Fibroblast of lung (primary cell): ENCODE data around the gene TAF9B. TPM values are rescaled to one million over a fixed set of nuclear protein-coding genes. Genes with fewer than 3 reads are reported as not detected.
"Not testable (repeated sequence)": the region's sequence is repeated elsewhere in the genome, so short reads cannot be mapped to it uniquely, and the experiment has no call there.

Source experiments
- DNase-seq, 2 donors: peaks; one replicate each; pipeline versions ENCODE4 v3.0.0 to v3.0.0-alpha.2; 2010; ENCODE audit warnings: low read depth in 2 of 2
- H2AFZ ChIP-seq: 2 replicates; pipeline ENCODE4 v1.5.1; 2012; ENCODE audit warnings: low read length, control low read depth, inconsistent platforms
- H3K27ac ChIP-seq: 2 replicates; pipeline ENCODE4 v1.5.1; 2011; ENCODE audit warnings: low read length, control low read depth; ENCODE audit not compliant: insufficient read depth
- H3K27me3 ChIP-seq: 2 replicates; pipeline ENCODE4 v1.5.1; 2011; ENCODE audit warnings: mild to moderate bottlenecking, low read length; ENCODE audit not compliant: control insufficient read depth, insufficient read depth
- H3K36me3 ChIP-seq: 2 replicates; pipeline ENCODE4 v1.5.1; 2011; ENCODE audit warnings: low read length; ENCODE audit not compliant: control insufficient read depth, insufficient read depth
- H3K4me1 ChIP-seq: 2 replicates; pipeline ENCODE4 v1.5.1; 2011; ENCODE audit warnings: low read length; ENCODE audit not compliant: control insufficient read depth, insufficient read depth; ENCODE audit errors: extremely low read depth
- H3K4me2 ChIP-seq: 2 replicates; pipeline ENCODE4 v1.5.1; 2011; ENCODE audit warnings: low read length, control low read depth; ENCODE audit not compliant: insufficient read depth; ENCODE audit errors: extremely low read depth
- H3K4me3 ChIP-seq, 4 experiments: fragments of 200-600 bp in 1 of 4; sonication (generic) in 1 of 4; replicated peaks in 1 of 4; 2 replicates each; pipeline ENCODE4 v1.5.1; 2011 to 2016; ENCODE audit warnings: low read length in 4 of 4, low read depth in 3 of 4, mild to moderate bottlenecking in 3 of 4, control low read depth in 2 of 4, inconsistent platforms in 1 of 4, mixed read lengths in 1 of 4; ENCODE audit not compliant: insufficient read depth in 1 of 4; ENCODE audit errors: control extremely low read depth in 1 of 4
- H3K79me2 ChIP-seq: 2 replicates; pipeline ENCODE4 v1.5.1; 2012; ENCODE audit warnings: mild to moderate bottlenecking, low read length, inconsistent platforms; ENCODE audit not compliant: control insufficient read depth, insufficient read depth
- H3K9ac ChIP-seq: 2 replicates; pipeline ENCODE4 v1.5.1; 2011; ENCODE audit warnings: mild to moderate bottlenecking, low read length, control low read depth; ENCODE audit not compliant: insufficient read depth
- H3K9me3 ChIP-seq: 2 replicates; pipeline ENCODE4 v1.5.1; 2012; ENCODE audit warnings: low read depth, low read length; ENCODE audit not compliant: control insufficient read depth, insufficient read depth
- H4K20me1 ChIP-seq: 2 replicates; pipeline ENCODE4 v1.5.1; 2011; ENCODE audit warnings: low read length; ENCODE audit not compliant: control insufficient read depth, insufficient read depth; ENCODE audit errors: extremely low read depth
- CTCF ChIP-seq, 2 donors: IDR thresholded peaks in 1 of 2; conservative IDR thresholded peaks in 1 of 2; 1 replicate in 1 of 2; 2 replicates in 1 of 2; pipeline ENCODE4 v1.5.1; 2011 to 2012; ENCODE audit warnings: low read length in 2 of 2, control low read depth in 1 of 2, inconsistent platforms in 1 of 2, low read depth in 1 of 2, mild to moderate bottlenecking in 1 of 2
- EZH2 ChIP-seq: IDR thresholded peaks from 2 replicates; pipeline ENCODE4 v1.5.1; 2012; ENCODE audit warnings: low read length, control low read depth, mild to moderate bottlenecking; ENCODE audit errors: missing control alignments
- polyA plus RNA-seq, 2 donors: library from polyadenylated mRNA; depleted of rRNA in 1 of 2; stranded (reverse) in 1 of 2; unstranded in 1 of 2; fragments of >200 nt; gene quantifications; 2 replicates each; pipeline ENCODE4 v1.2.1, GENCODE V29; 2011 to 2012; ENCODE audit warnings: missing spikeins in 1 of 2
- total RNA-seq: library from RNA; depleted of rRNA; stranded (reverse); fragments of >200 nt; gene quantifications from 2 replicates; pipeline ENCODE4 v1.2.1, GENCODE V29; 2014

The TAF9B gene
- total and polyA plus RNA-seq, 2 donors (not counting 1 experiment from before 2014, with no cell fraction given), result 29.1 to 31.7 TPM

GRCh38 chrX:78168065-78168464 is 28.6 kb upstream of the TAF9B start:
- DNase-seq, result no peak
- no peaks in the 10 kb centered on the region for H3K27me3 ChIP-seq

GRCh38 chrX:78165425-78165824 is 26.0 kb upstream of the TAF9B start:
- no peak for TF ChIP-seq EZH2
- TF ChIP-seq CTCF (conservative IDR thresholded peaks at IDR 0.05 in 1 of 2, IDR thresholded peaks at IDR 0.05 in 1 of 2; ENCODE audit: low read depth in 1 of 2, low read length in 2 of 2), result no peak
- H3K4me3 ChIP-seq, result no peak overlapping the region
- H3K9ac ChIP-seq, result no peak overlapping the region
- no peak overlapping the region for H3K4me2 ChIP-seq
- no peak overlapping the region for H2AFZ ChIP-seq
- H3K36me3 ChIP-seq, result no peaks in the 10 kb centered on the region
- H3K27ac ChIP-seq, result no peak overlapping the region
- no peak for DNase-seq
- no peaks in the 10 kb centered on the region for H3K79me2 ChIP-seq
- no peaks in the 10 kb centered on the region for H4K20me1 ChIP-seq
- no peaks in the 10 kb centered on the region for H3K9me3 ChIP-seq
- no peaks in the 10 kb centered on the region for H3K4me1 ChIP-seq
- H3K27me3 ChIP-seq, result no peaks in the 10 kb centered on the region

More at GRCh38 chrX:78168065-78168464, 28.6 kb upstream of the TAF9B start:
- TF ChIP-seq EZH2 (no peak), CTCF (conservative IDR thresholded peaks at IDR 0.05 in 1 of 2, IDR thresholded peaks at IDR 0.05 in 1 of 2; ENCODE audit: low read depth in 1 of 2, low read length in 2 of 2) (no peak)
- H3K36me3 ChIP-seq, result no peaks in the 10 kb centered on the region
- no peak overlapping the region for H3K27ac ChIP-seq
- H2AFZ ChIP-seq, result no peak overlapping the region
- H3K4me3 ChIP-seq, result no peak overlapping the region
- H3K9ac ChIP-seq, result no peak overlapping the region
- no peaks in the 10 kb centered on the region for H3K9me3 ChIP-seq
- H3K4me1 ChIP-seq, result no peaks in the 10 kb centered on the region
- H4K20me1 ChIP-seq, result no peaks in the 10 kb centered on the region
- no peak overlapping the region for H3K4me2 ChIP-seq
- no peaks in the 10 kb centered on the region for H3K79me2 ChIP-seq

- H3K9ac ChIP-seq, H2AFZ ChIP-seq, H3K27ac ChIP-seq, H3K4me2 ChIP-seq, DNase-seq, H3K27me3 ChIP-seq, H3K9me3 ChIP-seq, H3K36me3 ChIP-seq, H3K4me1 ChIP-seq, H3K79me2 ChIP-seq, H3K4me3 ChIP-seq, H4K20me1 ChIP-seq: not testable (repeated sequence)
Observed at GRCh38 chrX:78163175-78163574, 23.7 kb upstream of the TAF9B start.

GRCh38 chrX:78160711-78161110 is 21.3 kb upstream of the TAF9B start:
- H3K79me2 ChIP-seq, H4K20me1 ChIP-seq, H3K36me3 ChIP-seq, H3K9ac ChIP-seq, H3K27ac ChIP-seq, H3K4me3 ChIP-seq, DNase-seq, H3K9me3 ChIP-seq, H2AFZ ChIP-seq, H3K4me2 ChIP-seq, H3K27me3 ChIP-seq, H3K4me1 ChIP-seq: not testable (repeated sequence)

- H3K79me2 ChIP-seq, H3K27me3 ChIP-seq, H2AFZ ChIP-seq, H3K4me3 ChIP-seq, H3K9ac ChIP-seq, H3K4me2 ChIP-seq, H3K27ac ChIP-seq, H3K4me1 ChIP-seq, DNase-seq, H3K36me3 ChIP-seq, H3K9me3 ChIP-seq, H4K20me1 ChIP-seq: not testable (repeated sequence)
Observed at GRCh38 chrX:78157846-78158245, 18.4 kb upstream of the TAF9B start.

GRCh38 chrX:78157373-78157772 is 17.9 kb upstream of the TAF9B start:
- not testable (repeated sequence) for H3K27ac ChIP-seq, DNase-seq, H3K4me3 ChIP-seq, H3K4me2 ChIP-seq, H3K79me2 ChIP-seq, H3K9me3 ChIP-seq, H3K36me3 ChIP-seq, H2AFZ ChIP-seq, H4K20me1 ChIP-seq, H3K9ac ChIP-seq, H3K4me1 ChIP-seq, H3K27me3 ChIP-seq
